ENCODE measurements around the gene FKRP. TPM values are rescaled to one million over a fixed set of nuclear protein-coding genes. Genes with fewer than 3 reads are reported as not detected.

FKRP gene
- total RNA-seq, 4 donors from 2014 or later: 15.7 to 20.4 (median 17.7) TPM

DNA sequence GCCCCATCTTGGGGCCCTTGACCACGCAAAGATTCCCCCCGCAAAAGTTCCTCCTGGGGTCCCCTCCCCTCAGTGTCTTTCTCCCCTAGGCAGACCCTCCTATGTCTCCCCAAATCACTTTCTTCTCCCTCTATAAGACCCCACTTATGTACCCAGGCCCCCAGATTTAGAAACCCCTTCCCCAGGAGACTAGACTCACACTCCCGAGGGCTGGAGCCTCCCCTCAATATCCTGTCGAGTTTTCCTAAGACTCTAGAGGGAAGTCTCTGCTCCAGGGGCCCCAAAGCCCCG lies 41.1 kb downstream of the FKRP start:
- no peaks in the 10 kb centered on the region for H3K27me3 ChIP-seq
- H3K4me1 ChIP-seq: peaks cover 0 to 59% (median 28%) of the 10 kb centered on the region in 4 donors
- TF ChIP-seq EP300 (IDR thresholded peaks at IDR 0.05) (no peak), CTCF (IDR thresholded peaks at IDR 0.05) (no peak), POLR2A (IDR thresholded peaks at IDR 0.05) (no peak)
- no peaks in the 10 kb centered on the region for H3K9me3 ChIP-seq
- WGBS, 2 donors: 9 to 11% methylated on average over 5 of the region's 5 CpGs
- peak overlapping the region; percentile 72 to 87 (median 82) for H3K4me3 ChIP-seq
- H3K27ac ChIP-seq: peak overlapping the region; percentile 87 to 92 (median 90)
- no peak for DNase-seq (ENCODE audit: low spot score in 2 of 2)
- peaks cover 0 to 20% (median 0%) of the 10 kb centered on the region in 3 donors for H3K36me3 ChIP-seq

DNA sequence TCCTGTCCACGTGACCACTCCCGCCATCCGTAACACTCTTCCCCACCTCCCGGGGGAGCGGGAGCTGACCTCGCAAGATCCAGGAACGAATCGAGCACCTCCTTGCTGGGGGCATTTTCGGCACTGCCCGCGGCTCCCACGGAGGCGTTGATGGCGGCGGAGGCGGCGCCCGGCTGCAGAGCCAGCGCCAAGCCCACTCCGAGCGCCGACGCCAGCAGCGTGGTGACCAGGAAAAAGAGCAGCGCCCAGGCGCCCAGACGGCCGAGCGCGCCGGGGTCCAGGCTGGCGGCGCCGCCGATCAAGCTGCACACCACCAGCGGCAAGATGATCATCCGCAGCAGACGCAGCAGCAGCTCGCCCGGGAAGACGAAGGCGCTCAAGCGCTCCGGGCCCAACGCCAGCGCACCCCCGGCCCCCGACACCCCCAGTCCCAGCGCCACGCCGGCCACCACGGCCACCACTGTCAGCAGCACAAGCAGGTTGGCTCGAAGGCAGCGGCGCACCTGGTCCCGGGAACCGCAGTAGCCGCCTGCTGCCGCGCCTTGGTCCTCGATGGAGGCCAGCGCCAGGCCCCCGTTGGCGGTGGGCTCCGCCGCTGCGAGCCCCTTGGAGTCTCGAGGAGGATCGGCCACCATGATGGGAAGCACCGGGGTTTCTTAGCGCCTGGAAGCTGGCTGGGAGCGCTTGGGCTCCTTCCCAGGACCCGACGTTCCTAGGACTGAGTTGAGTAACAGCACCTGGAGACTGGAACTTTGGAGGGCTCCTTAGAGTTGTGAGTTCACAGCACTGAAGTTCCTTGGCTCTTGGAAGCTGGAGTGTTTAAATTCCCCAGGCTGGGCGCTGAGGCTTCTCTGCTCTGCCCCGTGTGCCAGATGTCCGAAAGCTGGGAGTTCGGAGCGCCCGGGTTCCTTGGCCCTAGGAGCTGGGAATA lies 41.7 kb downstream of the FKRP start:
- DNase-seq (ENCODE audit: low spot score in 2 of 2): peak; percentile 52 to 53
- Histone ChIP-seq H3K9me3 (no peaks in the 10 kb centered on the region), H3K4me1 (peaks cover 0 to 53% (median 28%) of the 10 kb centered on the region in 4 donors)

GRCh38 chr19:46788262-46788967 lies 42.6 kb downstream of the FKRP start, which contains the start of gene SLC1A5:
Gene SLC1A5, minus strand, starts transcription at chr19:46788594. Its CDS starts 629 bp downstream, at chr19:46787965.
- Histone ChIP-seq H3K27ac (peak within 1 kb of the TSS; percentile 87 to 92 (median 90)), H3K4me1 (peaks cover 0 to 45% (median 27%) of the 10 kb centered on the region in 4 donors), H3K9me3 (no peaks in the 10 kb centered on the region), H3K4me3 (peak within 1 kb of the TSS; percentile 72 to 87 (median 82)), H3K27me3 (no peaks in the 10 kb centered on the region), H3K36me3 (peaks cover 0 to 6% (median 0%) of the 10 kb centered on the region in 3 donors)
- 1% methylated on average over 38 to 46 of the region's 46 CpGs for WGBS, 2 donors
- DNase-seq (ENCODE audit: low spot score in 2 of 2): peak; percentile 96 to 98
- TF ChIP-seq CTCF (IDR thresholded peaks at IDR 0.05) (peak in 1 of 5 experiments; percentile 26), POLR2A (IDR thresholded peaks at IDR 0.05) (peak; percentile 97 to 98), EP300 (IDR thresholded peaks at IDR 0.05) (peak; percentile 20 to 99)

More for the DNA sequence above, 41.7 kb downstream of the FKRP start:
- Histone ChIP-seq H3K27me3 (no peaks in the 10 kb centered on the region), H3K36me3 (peaks cover 0 to 14% (median 0%) of the 10 kb centered on the region in 3 donors), H3K27ac (peak overlapping the region; percentile 87 to 92 (median 90)), H3K4me3 (peak overlapping the region; percentile 72 to 87 (median 82))
- peak in 1 of 2 donors; percentile 42 for TF ChIP-seq EP300 (IDR thresholded peaks at IDR 0.05)
- peak in 2 of 5 experiments; percentile 8 to 11 for TF ChIP-seq CTCF (IDR thresholded peaks at IDR 0.05)
- no peak for TF ChIP-seq POLR2A (IDR thresholded peaks at IDR 0.05)
- WGBS, 2 donors: 0 to 1% methylated on average over 18 to 47 of the region's 80 CpGs

GRCh38 chr19:46788968-46789338 lies 43.1 kb downstream of the FKRP start:
- H3K27ac ChIP-seq: peak overlapping the region in 2 of 4 donors; percentile 15 to 92
- H3K4me1 ChIP-seq: peaks cover 0 to 40% (median 23%) of the 10 kb centered on the region in 4 donors
- TF ChIP-seq CTCF (IDR thresholded peaks at IDR 0.05): no peak
- no peak for TF ChIP-seq POLR2A (IDR thresholded peaks at IDR 0.05)
- TF ChIP-seq EP300 (IDR thresholded peaks at IDR 0.05): no peak
- peaks cover 0 to under 1% (median 0%) of the 10 kb centered on the region in 3 donors for H3K36me3 ChIP-seq
- no peaks in the 10 kb centered on the region for H3K27me3 ChIP-seq
- no peak for DNase-seq (ENCODE audit: low spot score in 2 of 2)
- 56 to 59% methylated on average over 9 of the region's 9 CpGs for whole genome bisulfite sequencing, 2 donors
- peak overlapping the region in 2 of 4 donors; percentile 79 to 87 for H3K4me3 ChIP-seq
- no peaks in the 10 kb centered on the region for H3K9me3 ChIP-seq
